Testis (tissue), 3 donors: ENCODE data around the gene ATP1A4. TPM values are rescaled to one million over a fixed set of nuclear protein-coding genes. Genes with fewer than 3 reads are reported as not detected.
"Not testable (repeated sequence)": the region's sequence is repeated elsewhere in the genome, so short reads cannot be mapped to it uniquely, and the experiment has no call there.

Experiments used
- DNase-seq: peaks from one replicate; pipeline ENCODE4 v3.0.0-alpha.2; 2019
- H3K27ac ChIP-seq, 2 donors: fragments of 200-600 bp; sonication (generic); one replicate each; pipeline ENCODE4 v1.5.1; 2019
- H3K27me3 ChIP-seq: fragments of 200-600 bp; sonication (generic); one replicate; pipeline ENCODE4 v1.5.1; 2019
- H3K36me3 ChIP-seq: fragments of 200-600 bp; sonication (generic); one replicate; pipeline ENCODE4 v1.5.1; 2017; ENCODE audit warnings: low read depth; ENCODE audit errors: missing control alignments
- H3K4me1 ChIP-seq: fragments of 200-600 bp; sonication (generic); one replicate; pipeline ENCODE4 v1.5.1; 2019
- H3K4me3 ChIP-seq, 2 donors: fragments of 200-600 bp; sonication (generic); one replicate each; pipeline ENCODE4 v1.5.1; 2017 to 2019
- H3K9me3 ChIP-seq: fragments of 200-600 bp; sonication (generic); one replicate; pipeline ENCODE4 v1.5.1; 2017
- CTCF ChIP-seq, 3 experiments: fragments of 450-650 bp in 2 of 3; fragments of 200-600 bp in 1 of 3; sonication (generic) in 1 of 3; IDR thresholded peaks; one replicate each; pipeline ENCODE4 v1.5.1; 2016 to 2019; ENCODE audit warnings: antibody characterized with exemption in 3 of 3, mild to moderate bottlenecking in 2 of 3, moderate library complexity in 1 of 3
- POLR2A ChIP-seq: fragments of 450-650 bp; IDR thresholded peaks from one replicate; pipeline ENCODE4 v1.6.1; 2017; ENCODE audit warnings: antibody characterized with exemption, mild to moderate bottlenecking, moderate library complexity
- WGBS, 2 donors: methylation state at CpG; one replicate each; pipeline ENCODE4 v1.1.5; 2018; 5-methylcytosine and 5-hydroxymethylcytosine counted together
- intact Hi-C: fragments of 100-400 bp; cut with DNase I; formaldehyde crosslinking; loops from one replicate; pipeline ENCODE4 v1.15.1; 2023; ENCODE audit warnings: low total_unique reads
- polyA plus RNA-seq: library from polyadenylated mRNA; stranded (reverse); fragments of 350-450 nt; fragmentation: Illumina TruSeq; extraction: RNeasy Lipid Tissue Mini Kit (QIAGEN cat#74804); gene quantifications from one replicate; pipeline ENCODE4 v1.2.3, GENCODE V29; 2014; ENCODE audit warnings: low read depth, low replicate concordance; ENCODE audit not compliant: insufficient read depth
- total RNA-seq, 2 donors: library from RNA; depleted of rRNA; stranded (reverse); fragments of >200 nt; gene quantifications; one replicate each; pipeline ENCODE4 v1.2.3, GENCODE V29; 2016

The ATP1A4 gene
- total and polyA plus RNA-seq, 3 donors from 2014 or later: 13.3 to 38.6 (median 23.0) TPM

DNA sequence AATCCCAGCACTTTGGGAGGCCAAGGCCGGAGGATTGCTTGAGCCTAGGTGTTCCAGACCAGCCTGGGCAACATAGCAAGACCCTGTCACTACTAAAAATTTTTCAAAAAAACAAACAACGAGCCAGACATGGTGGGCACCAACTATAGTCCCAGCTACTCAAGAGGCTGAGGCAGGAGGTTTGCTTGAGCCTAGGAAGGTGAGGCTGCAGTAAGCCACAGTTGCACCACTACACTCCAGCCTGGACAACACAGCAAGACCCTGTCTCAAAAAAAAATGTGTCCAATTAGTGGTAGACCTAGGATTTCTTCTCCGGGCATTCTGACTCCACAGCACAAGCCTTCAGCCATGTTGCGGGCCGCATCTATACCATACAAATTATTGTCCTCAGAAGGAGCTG, 46.2 kb upstream of the ATP1A4 start:
- no peak for DNase-seq
- TF ChIP-seq POLR2A: no peak
- TF ChIP-seq CTCF (IDR thresholded peaks at IDR 0.05): no peak
- 94 to 97% methylated on average over 5 of the region's 5 CpGs for WGBS, 2 donors
- Histone ChIP-seq H3K36me3 (no peaks in the 10 kb centered on the region), H3K27me3 (no peaks in the 10 kb centered on the region), H3K4me1 (peaks cover 35% of the 10 kb centered on the region), H3K27ac (no peak overlapping the region), H3K4me3 (no peak overlapping the region), H3K9me3 (no peaks in the 10 kb centered on the region)
- intact Hi-C loops: loop anchor here (10.0 kb wide), 1 partner anchor 90 kb away; the partner anchor contains the start of gene CASQ1

- H3K4me1 ChIP-seq: peaks cover 29% of the 10 kb centered on the region
- no peak for TF ChIP-seq CTCF (IDR thresholded peaks at IDR 0.05)
- TF ChIP-seq POLR2A: no peak
- H3K27ac ChIP-seq: no peak overlapping the region
- no peaks in the 10 kb centered on the region for H3K27me3 ChIP-seq
- no peak overlapping the region for H3K4me3 ChIP-seq
- no peaks in the 10 kb centered on the region for H3K36me3 ChIP-seq
- 100% methylated on average over 1 of the region's 1 CpG for WGBS, 2 donors
- intact Hi-C loops: loop anchor here (10.0 kb wide), 1 partner anchor 87 kb away; the partner anchor contains the start of gene CASQ1
- DNase-seq: no peak
- no peaks in the 10 kb centered on the region for H3K9me3 ChIP-seq
These were observed 43.9 kb upstream of the ATP1A4 start for GRCh38 chr1:160107512-160107911.

GRCh38 chr1:160108888-160109662, 42.3 kb upstream of the ATP1A4 start:
- peaks cover 37% of the 10 kb centered on the region for H3K4me1 ChIP-seq
- no peaks in the 10 kb centered on the region for H3K9me3 ChIP-seq
- WGBS, 2 donors: 44 to 48% methylated on average over 6 of the region's 6 CpGs
- no peaks in the 10 kb centered on the region for H3K36me3 ChIP-seq
- intact Hi-C loops: loop anchor here (10.0 kb wide), 1 partner anchor 86 kb away; the partner anchor contains the start of gene CASQ1
- DNase-seq: peak; percentile 59
- TF ChIP-seq CTCF (IDR thresholded peaks at IDR 0.05) (peak in 2 of 3 experiments; percentile 47 to 53), POLR2A (no peak)
- no peak overlapping the region for H3K4me3 ChIP-seq
- no peak overlapping the region for H3K27ac ChIP-seq
- no peaks in the 10 kb centered on the region for H3K27me3 ChIP-seq

GRCh38 chr1:160109686-160110085, 41.7 kb upstream of the ATP1A4 start:
- Histone ChIP-seq H3K4me1 (peaks cover 37% of the 10 kb centered on the region), H3K27ac (no peak overlapping the region), H3K4me3 (no peak overlapping the region), H3K9me3 (no peaks in the 10 kb centered on the region), H3K36me3 (no peaks in the 10 kb centered on the region), H3K27me3 (no peaks in the 10 kb centered on the region)
- intact Hi-C loops: loop anchor here (10.0 kb wide), 1 partner anchor 85 kb away; the partner anchor contains the start of gene CASQ1
- DNase-seq: no peak
- 55 to 64% methylated on average over 4 of the region's 4 CpGs for WGBS, 2 donors
- no peak for TF ChIP-seq POLR2A
- TF ChIP-seq CTCF (IDR thresholded peaks at IDR 0.05): no peak

DNA sequence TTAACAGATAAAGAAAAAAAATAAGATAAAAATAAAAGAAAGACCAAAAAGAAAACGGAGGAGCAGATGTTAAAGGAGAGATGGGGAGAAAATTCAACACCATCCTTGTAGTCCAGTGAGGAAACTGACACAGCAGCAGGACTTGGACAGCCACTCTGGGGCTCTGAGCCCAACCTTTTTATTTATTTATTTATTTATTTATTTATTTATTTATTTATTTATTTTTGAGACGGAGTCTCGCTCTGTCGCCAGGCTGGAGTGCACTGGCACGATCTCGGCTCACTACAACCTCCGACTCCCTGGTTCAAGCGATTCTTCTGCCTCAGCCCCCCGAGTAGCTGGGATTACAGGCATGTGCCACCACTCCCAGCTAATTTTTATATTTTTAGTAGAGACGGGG, 39.9 kb upstream of the ATP1A4 start:
- DNase-seq, H3K27ac ChIP-seq, H3K9me3 ChIP-seq, H3K4me3 ChIP-seq, H3K27me3 ChIP-seq, intact Hi-C loops, H3K36me3 ChIP-seq: not testable (repeated sequence)
- WGBS, 2 donors: 84 to 85% methylated on average over 10 of the region's 10 CpGs
- H3K4me1 ChIP-seq: peaks cover 40% of the 10 kb centered on the region
